HG03039 (cell line): Measurements from ENCODE around the gene SUN3.

Source experiments
- ATAC-seq: cut with Tn5 transposase; IDR thresholded peaks from one replicate; pipeline ENCODE4 v1.9.1; 2021; ENCODE audit warnings: mild to moderate bottlenecking, moderate library complexity; ENCODE audit not compliant: unreplicated experiment

Gene SUN3

GRCh38 chr7:47979832-47980181, 49.1 kb downstream of the SUN3 start:
- no peak for ATAC-seq

GRCh38 chr7:47979145-47979831, 49.6 kb downstream of the SUN3 start, which contains the start of gene HUS1:
HUS1 (minus strand) TSS chr7:47979615; CDS start chr7:47979519, 96 bp downstream.
- ATAC-seq, result peak; percentile 98

GRCh38 chr7:47978790-47979144, 50.1 kb downstream of the SUN3 start:
- no peak for ATAC-seq

- no peak for ATAC-seq
Measured at GRCh38 chr7:47973739-47974138, 55.2 kb downstream of the SUN3 start.

GRCh38 chr7:47970761-47971160, 58.1 kb downstream of the SUN3 start:
- ATAC-seq, result no peak

- ATAC-seq, result no peak
Measured at GRCh38 chr7:47968847-47969774, 59.8 kb downstream of the SUN3 start.

GRCh38 chr7:47967708-47968107, 61.2 kb downstream of the SUN3 start:
- no peak for ATAC-seq

- no peak for ATAC-seq
Measured at GRCh38 chr7:47967123-47967522, 61.8 kb downstream of the SUN3 start.

- ATAC-seq, result no peak
Measured at GRCh38 chr7:47965456-47965855, 63.5 kb downstream of the SUN3 start.

- ATAC-seq, result no peak
Measured at GRCh38 chr7:47962262-47962661, 66.6 kb downstream of the SUN3 start.

GRCh38 chr7:47957156-47957555, 71.8 kb downstream of the SUN3 start:
- ATAC-seq, result no peak

GRCh38 chr7:47956220-47956619, 72.7 kb downstream of the SUN3 start:
- ATAC-seq, result no peak

GRCh38 chr7:47954231-47954911, 74.5 kb downstream of the SUN3 start:
- ATAC-seq, result peak; percentile 38

GRCh38 chr7:47953822-47954221, 75.1 kb downstream of the SUN3 start:
- ATAC-seq, result peak; percentile 70

GRCh38 chr7:47952224-47952623, 76.7 kb downstream of the SUN3 start:
- no peak for ATAC-seq

- no peak for ATAC-seq
Measured at GRCh38 chr7:47951374-47951773, 77.5 kb downstream of the SUN3 start.

GRCh38 chr7:47950714-47951113, 78.2 kb downstream of the SUN3 start:
- no peak for ATAC-seq

GRCh38 chr7:47949703-47950102, 79.2 kb downstream of the SUN3 start:
- no peak for ATAC-seq

GRCh38 chr7:47948141-47948790, 80.6 kb downstream of the SUN3 start, which contains the start of gene PKD1L1:
PKD1L1 (minus strand) TSS chr7:47948466; CDS start chr7:47948440, 26 bp downstream.
- ATAC-seq, result no peak

- no peak for ATAC-seq
Measured at GRCh38 chr7:47947355-47947749, 81.6 kb downstream of the SUN3 start.
